ENCODE results near the gene RBFOX2.

RBFOX2 gene

GRCh38 chr22:35863432-35863831 lies 165.2 kb downstream of the RBFOX2 start:
- DNase-seq = no peak
- ATAC-seq = no peak

GRCh38 chr22:35862697-35863096 lies 165.9 kb downstream of the RBFOX2 start:
- DNase-seq (no peak), ATAC-seq (no peak)

- ATAC-seq (no peak), DNase-seq (no peak)
These were observed 167.2 kb downstream of the RBFOX2 start for GRCh38 chr22:35861451-35861850.

GRCh38 chr22:35860837-35861236 lies 167.8 kb downstream of the RBFOX2 start:
- no peak for ATAC-seq
- DNase-seq = no peak

- DNase-seq (no peak), ATAC-seq (no peak)
These were observed 168.4 kb downstream of the RBFOX2 start for GRCh38 chr22:35860087-35860733.

GRCh38 chr22:35854334-35854733 lies 174.3 kb downstream of the RBFOX2 start:
- DNase-seq (no peak), ATAC-seq (no peak)

GRCh38 chr22:35852076-35852475 lies 176.5 kb downstream of the RBFOX2 start:
- ATAC-seq = no peak
- DNase-seq = no peak

GRCh38 chr22:35850831-35851230 lies 177.8 kb downstream of the RBFOX2 start:
- DNase-seq = no peak
- no peak for ATAC-seq

GRCh38 chr22:35846804-35847203 lies 181.8 kb downstream of the RBFOX2 start:
- ATAC-seq = no peak

GRCh38 chr22:35844886-35845285 lies 183.7 kb downstream of the RBFOX2 start:
- no peak for ATAC-seq
- DNase-seq = no peak

More at GRCh38 chr22:35846804-35847203, 181.8 kb downstream of the RBFOX2 start:
- DNase-seq = no peak

GRCh38 chr22:35842954-35843353 lies 185.7 kb downstream of the RBFOX2 start:
- DNase-seq (no peak), ATAC-seq (no peak)

GRCh38 chr22:35842519-35842913 lies 186.1 kb downstream of the RBFOX2 start:
- no peak for ATAC-seq
- DNase-seq = no peak

GRCh38 chr22:35841907-35842518 lies 186.6 kb downstream of the RBFOX2 start:
- no peak for ATAC-seq
- no peak for DNase-seq

- no peak for ATAC-seq
- peak; percentile 19 for DNase-seq
These were observed 188.3 kb downstream of the RBFOX2 start for GRCh38 chr22:35840302-35840739.

GRCh38 chr22:35839841-35840301 lies 188.8 kb downstream of the RBFOX2 start:
- DNase-seq = no peak

GRCh38 chr22:35838855-35839576 lies 189.6 kb downstream of the RBFOX2 start:
- DNase-seq (no peak), ATAC-seq (no peak)

More at GRCh38 chr22:35839841-35840301, 188.8 kb downstream of the RBFOX2 start:
- no peak for ATAC-seq

- DNase-seq = no peak
- ATAC-seq = no peak
These were observed 191.4 kb downstream of the RBFOX2 start for GRCh38 chr22:35837101-35837727.

GRCh38 chr22:35835998-35836691 lies 192.5 kb downstream of the RBFOX2 start:
- ATAC-seq (no peak), DNase-seq (no peak)

GRCh38 chr22:35835267-35835997 lies 193.2 kb downstream of the RBFOX2 start:
- no peak for ATAC-seq
- DNase-seq = no peak

GRCh38 chr22:35834061-35834460 lies 194.6 kb downstream of the RBFOX2 start:
- DNase-seq = no peak
- ATAC-seq = no peak

- DNase-seq (no peak), ATAC-seq (no peak)
These were observed 198.3 kb downstream of the RBFOX2 start for GRCh38 chr22:35830305-35830704.
